Measurements from ENCODE around the gene ARGLU1. TPM values are rescaled to one million over a fixed set of nuclear protein-coding genes. Genes with fewer than 3 reads are reported as not detected.

The ARGLU1 gene
- total RNA-seq, 1 donor from 2014 or later: 149 TPM

DNA sequence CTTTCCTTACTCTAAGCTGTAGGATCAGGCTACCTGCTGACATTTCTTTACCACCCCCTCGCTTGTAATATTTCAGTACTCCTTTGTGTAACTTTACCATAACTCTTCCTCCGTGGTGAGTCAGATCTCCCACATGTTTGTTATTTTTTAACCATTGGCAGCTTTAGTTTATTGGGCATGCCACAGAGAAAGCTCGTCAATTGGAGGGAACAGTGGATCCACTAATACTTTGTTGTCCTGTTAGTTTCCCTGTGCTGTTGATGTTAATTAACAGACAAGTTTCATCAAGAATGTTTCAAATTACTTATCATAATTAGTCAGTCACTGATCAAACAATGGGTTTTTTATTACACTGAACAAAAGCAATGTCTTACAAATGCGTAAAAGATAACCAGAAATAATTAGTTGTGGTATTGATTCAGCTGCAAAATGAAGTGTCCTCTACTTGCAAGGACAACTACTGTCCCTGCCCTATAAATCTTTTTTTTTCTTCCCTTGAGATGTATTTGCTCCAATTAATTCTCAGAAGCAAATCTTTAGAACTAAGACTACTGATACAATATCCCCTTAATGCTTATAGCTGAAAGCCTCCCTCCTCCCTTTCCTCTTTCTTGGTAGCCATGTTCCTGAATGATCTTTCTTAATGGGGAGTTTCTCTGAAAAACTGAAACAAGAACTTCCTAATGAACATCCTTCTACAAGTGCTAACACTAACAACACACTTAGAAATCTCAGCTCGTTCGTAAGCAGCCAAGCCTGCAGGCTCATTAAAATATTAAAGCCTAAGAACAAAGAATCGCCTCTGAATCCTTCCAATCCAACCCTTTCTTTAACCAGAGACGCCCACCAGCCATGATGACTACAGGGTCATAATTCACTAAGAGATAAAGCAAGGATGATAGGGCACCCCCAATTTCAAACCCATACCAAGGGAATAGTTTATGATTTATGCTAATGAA, 54.6 kb downstream of the ARGLU1 start:
- H3K36me3 Mint-ChIP-seq (ENCODE audit: insufficient read depth): peaks cover 18% of the 10 kb centered on the region
- H3K27ac Mint-ChIP-seq: no peak overlapping the region

DNA sequence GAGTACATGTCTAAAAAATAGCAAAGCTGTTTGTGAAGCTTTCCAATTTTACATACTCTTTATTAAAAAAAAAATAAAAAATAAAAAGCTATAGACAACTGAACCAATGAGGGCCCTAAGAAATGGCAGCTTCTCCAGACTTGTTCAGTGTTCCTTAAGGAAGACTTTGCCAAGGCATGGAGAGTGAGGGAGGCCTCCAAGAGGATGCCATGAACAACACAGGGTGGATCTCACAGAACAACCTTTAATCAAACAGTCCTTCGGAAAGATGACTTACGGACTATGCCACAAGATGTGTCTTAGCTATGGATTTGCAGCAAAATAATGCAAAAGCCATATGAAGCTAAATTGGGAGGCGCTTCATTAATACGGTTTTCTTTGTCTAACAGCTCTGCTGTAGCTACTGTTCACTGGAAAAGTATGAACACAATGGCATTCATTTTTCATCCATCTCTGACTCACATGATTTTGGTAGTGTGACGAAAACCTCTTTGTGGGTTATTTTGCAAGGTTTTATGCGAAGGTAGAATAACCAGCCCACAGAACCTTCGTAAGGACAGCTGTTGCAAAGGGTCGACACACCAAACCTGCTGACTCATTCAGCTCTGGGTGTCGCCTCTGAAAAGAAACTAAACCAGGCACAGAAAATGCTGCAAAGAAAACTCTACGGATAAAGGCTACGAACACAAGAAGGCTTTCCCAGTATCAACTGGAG, 60.2 kb downstream of the ARGLU1 start:
- Mint-ChIP-seq H3K27me3 (no peaks in the 10 kb centered on the region), H3K4me3 (ENCODE audit: low read depth) (no peak overlapping the region), H3K36me3 (ENCODE audit: insufficient read depth) (peaks cover 19% of the 10 kb centered on the region), H3K9me3 (ENCODE audit: low read depth) (no peaks in the 10 kb centered on the region), H3K27ac (peak overlapping the region; percentile 81), H3K4me1 (ENCODE audit: low read depth) (peaks cover 4% of the 10 kb centered on the region)
- TF ChIP-seq, protein P1, sequence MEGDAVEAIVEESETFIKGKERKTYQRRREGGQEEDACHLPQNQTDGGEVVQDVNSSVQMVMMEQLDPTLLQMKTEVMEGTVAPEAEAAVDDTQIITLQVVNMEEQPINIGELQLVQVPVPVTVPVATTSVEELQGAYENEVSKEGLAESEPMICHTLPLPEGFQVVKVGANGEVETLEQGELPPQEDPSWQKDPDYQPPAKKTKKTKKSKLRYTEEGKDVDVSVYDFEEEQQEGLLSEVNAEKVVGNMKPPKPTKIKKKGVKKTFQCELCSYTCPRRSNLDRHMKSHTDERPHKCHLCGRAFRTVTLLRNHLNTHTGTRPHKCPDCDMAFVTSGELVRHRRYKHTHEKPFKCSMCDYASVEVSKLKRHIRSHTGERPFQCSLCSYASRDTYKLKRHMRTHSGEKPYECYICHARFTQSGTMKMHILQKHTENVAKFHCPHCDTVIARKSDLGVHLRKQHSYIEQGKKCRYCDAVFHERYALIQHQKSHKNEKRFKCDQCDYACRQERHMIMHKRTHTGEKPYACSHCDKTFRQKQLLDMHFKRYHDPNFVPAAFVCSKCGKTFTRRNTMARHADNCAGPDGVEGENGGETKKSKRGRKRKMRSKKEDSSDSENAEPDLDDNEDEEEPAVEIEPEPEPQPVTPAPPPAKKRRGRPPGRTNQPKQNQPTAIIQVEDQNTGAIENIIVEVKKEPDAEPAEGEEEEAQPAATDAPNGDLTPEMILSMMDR (IDR thresholded peaks at IDR 0.05; ENCODE audit: unreplicated experiment): no peak
- DNase-seq (ENCODE audit: low spot score, unreplicated experiment): no peak

More for the DNA sequence above, 54.6 kb downstream of the ARGLU1 start:
- Mint-ChIP-seq H3K4me3 (ENCODE audit: low read depth) (no peak overlapping the region), H3K4me1 (ENCODE audit: low read depth) (peaks cover 30% of the 10 kb centered on the region), H3K9me3 (ENCODE audit: low read depth) (no peaks in the 10 kb centered on the region), H3K27me3 (no peaks in the 10 kb centered on the region)
- DNase-seq (ENCODE audit: low spot score, unreplicated experiment): no peak
- TF ChIP-seq, protein P1 (IDR thresholded peaks at IDR 0.05; ENCODE audit: unreplicated experiment): no peak

DNA sequence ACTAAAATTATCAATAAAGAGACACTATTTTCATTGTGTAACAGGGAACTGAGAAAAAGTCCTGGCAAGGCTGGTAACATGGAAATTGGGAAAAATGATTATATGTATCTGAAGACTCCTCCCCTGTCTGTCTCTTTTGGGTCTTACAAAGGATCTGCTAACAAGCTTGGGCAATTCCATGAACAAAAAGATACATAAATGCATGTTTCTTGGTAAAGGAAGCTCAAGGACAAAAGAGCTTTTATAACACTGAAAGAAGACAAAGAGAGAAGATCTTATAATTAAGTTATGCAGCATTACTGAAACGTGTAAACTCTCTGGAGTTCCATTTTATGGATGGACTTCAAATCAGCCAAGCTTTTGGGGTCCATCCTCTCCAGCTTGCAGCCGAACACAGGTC, 61.7 kb downstream of the ARGLU1 start:
- Mint-ChIP-seq H3K27ac (no peak overlapping the region), H3K4me1 (ENCODE audit: low read depth) (peaks cover 4% of the 10 kb centered on the region), H3K27me3 (no peaks in the 10 kb centered on the region), H3K4me3 (ENCODE audit: low read depth) (no peak overlapping the region), H3K9me3 (ENCODE audit: low read depth) (no peaks in the 10 kb centered on the region), H3K36me3 (ENCODE audit: insufficient read depth) (peaks cover 20% of the 10 kb centered on the region)
- no peak for DNase-seq (ENCODE audit: low spot score, unreplicated experiment)
- TF ChIP-seq, protein P1 (IDR thresholded peaks at IDR 0.05; ENCODE audit: unreplicated experiment): no peak

DNA sequence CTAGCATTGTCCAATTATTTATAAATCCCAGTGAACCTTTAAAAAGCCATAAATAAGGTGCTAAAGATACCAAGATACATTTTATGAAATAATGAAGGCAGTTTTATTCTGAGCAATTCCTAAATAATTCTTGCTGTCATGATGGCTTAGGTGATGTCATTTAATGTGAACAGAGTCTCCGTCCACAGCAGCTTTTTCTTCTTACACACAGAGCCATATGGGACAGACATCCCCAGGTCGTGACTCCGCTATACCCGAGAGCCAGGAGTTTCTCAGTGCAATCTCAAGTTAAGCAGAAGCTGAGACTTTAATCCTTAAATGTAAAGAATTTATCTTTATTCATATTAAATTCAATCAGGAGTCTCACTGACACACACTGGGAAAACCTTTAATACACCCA, 62.2 kb downstream of the ARGLU1 start:
- Mint-ChIP-seq H3K27ac (peak overlapping the region; percentile 20), H3K27me3 (no peaks in the 10 kb centered on the region), H3K36me3 (ENCODE audit: insufficient read depth) (peaks cover 17% of the 10 kb centered on the region), H3K4me3 (ENCODE audit: low read depth) (no peak overlapping the region), H3K9me3 (ENCODE audit: low read depth) (no peaks in the 10 kb centered on the region), H3K4me1 (ENCODE audit: low read depth) (peaks cover 4% of the 10 kb centered on the region)
- no peak for DNase-seq (ENCODE audit: low spot score, unreplicated experiment)
- TF ChIP-seq, protein P1 (IDR thresholded peaks at IDR 0.05; ENCODE audit: unreplicated experiment): no peak

DNA sequence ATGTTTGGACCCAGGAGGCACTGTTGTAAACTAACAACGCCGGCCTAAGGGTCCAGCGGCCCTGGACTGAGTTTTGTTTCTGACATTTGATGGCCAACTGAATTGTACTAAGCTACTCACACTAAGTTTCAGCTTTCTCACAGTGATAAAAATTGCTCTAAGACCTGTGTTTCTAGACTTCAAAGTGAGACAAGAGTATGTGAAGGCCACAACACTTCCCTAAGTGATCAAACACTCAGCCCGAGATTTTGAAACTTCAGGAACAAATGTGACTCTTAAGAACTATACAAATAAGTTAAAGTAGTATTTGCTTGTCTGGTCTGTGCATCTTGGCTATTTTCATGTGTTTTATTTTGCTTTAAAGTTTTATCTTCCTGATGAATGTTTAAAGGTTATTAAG, 62.6 kb downstream of the ARGLU1 start:
- no peaks in the 10 kb centered on the region for H3K27me3 Mint-ChIP-seq
- no peaks in the 10 kb centered on the region for H3K9me3 Mint-ChIP-seq (ENCODE audit: low read depth)
- H3K4me3 Mint-ChIP-seq (ENCODE audit: low read depth): no peak overlapping the region
- peaks cover 19% of the 10 kb centered on the region for H3K36me3 Mint-ChIP-seq (ENCODE audit: insufficient read depth)
- H3K4me1 Mint-ChIP-seq (ENCODE audit: low read depth): peaks cover 4% of the 10 kb centered on the region
- H3K27ac Mint-ChIP-seq: no peak overlapping the region
- TF ChIP-seq, protein P1 (IDR thresholded peaks at IDR 0.05; ENCODE audit: unreplicated experiment): no peak
- DNase-seq (ENCODE audit: low spot score, unreplicated experiment): no peak

All from progenitor cell of endocrine pancreas (in vitro differentiated cells).